H1 (cell line): ENCODE measurements around the gene DHRS7B.

Experiments used
- CEBPB ChIP-seq: IDR thresholded peaks from 2 replicates; pipeline ENCODE4 v1.6.1; 2012; ENCODE audit warnings: low read depth, low read length
- EGR1 ChIP-seq: IDR thresholded peaks from 2 replicates; pipeline ENCODE4 v1.6.1; 2011; ENCODE audit warnings: low read depth, low read length, borderline replicate concordance
- EP300 ChIP-seq, 2 experiments: IDR thresholded peaks; 1 replicate in 1 of 2; 2 replicates in 1 of 2; pipeline ENCODE4 v1.6.1; 2011 to 2012; ENCODE audit warnings: low read depth in 2 of 2, low read length in 2 of 2, mild to moderate bottlenecking in 2 of 2, borderline replicate concordance in 1 of 2, inconsistent platforms in 1 of 2, moderate library complexity in 1 of 2
- EZH2 ChIP-seq: fragments of 200-600 bp; sonication (generic); IDR thresholded peaks from 2 replicates; pipeline ENCODE4 v1.7.1; 2012; ENCODE audit warnings: low read depth, mild to moderate bottlenecking, moderate library complexity, low read length, inconsistent platforms; ENCODE audit not compliant: severe bottlenecking
- GTF2F1 ChIP-seq: IDR thresholded peaks from 2 replicates; pipeline ENCODE4 v1.6.1; 2012; ENCODE audit warnings: low read depth, low read length, improper control_type of control experiment, borderline replicate concordance
- NANOG ChIP-seq: IDR thresholded peaks from 2 replicates; pipeline ENCODE4 v1.6.1; 2011; ENCODE audit warnings: low read length, low read depth, mild to moderate bottlenecking, inconsistent platforms; ENCODE audit not compliant: insufficient read depth, poor library complexity, severe bottlenecking
- POLR2A ChIP-seq, 2 experiments: IDR thresholded peaks; 1 replicate in 1 of 2; 2 replicates in 1 of 2; pipeline ENCODE4 v1.6.1; 2011; ENCODE audit warnings: low read depth in 2 of 2, low read length in 2 of 2, mild to moderate bottlenecking in 2 of 2; ENCODE audit errors: control extremely low read depth in 1 of 2
- POLR2AphosphoS5 ChIP-seq: IDR thresholded peaks from 2 replicates; pipeline ENCODE4 v1.6.1; 2011; ENCODE audit warnings: low read depth, low read length
- RAD21 ChIP-seq, 2 experiments: IDR thresholded peaks in 1 of 2; conservative IDR thresholded peaks in 1 of 2; 2 replicates each; pipeline ENCODE4 v1.6.1; 2011; ENCODE audit warnings: low read depth in 2 of 2, low read length in 2 of 2, improper control_type of control experiment in 1 of 2, inconsistent platforms in 1 of 2, mild to moderate bottlenecking in 1 of 2, moderate library complexity in 1 of 2
- SP1 ChIP-seq: IDR thresholded peaks from 2 replicates; pipeline ENCODE4 v1.6.1; 2011; ENCODE audit warnings: low read depth, low read length
- ZNF274 ChIP-seq: IDR thresholded peaks from 2 replicates; pipeline ENCODE4 v1.7.0; 2012; ENCODE audit warnings: low read length, borderline replicate concordance; ENCODE audit errors: extremely low read depth
- TF ChIP-seq, protein P1 (sequence below), 3 experiments: IDR thresholded peaks; 1 replicate in 2 of 3; 2 replicates in 1 of 3; pipeline versions ENCODE4 v1.5.1 to v1.6.1; 2011; ENCODE audit warnings: low read length in 3 of 3, mild to moderate bottlenecking in 3 of 3, inconsistent platforms in 2 of 3, low read depth in 1 of 3, moderate library complexity in 1 of 3; ENCODE audit not compliant: insufficient read depth in 1 of 3; ENCODE audit errors: control extremely low read depth in 1 of 3

DNA sequence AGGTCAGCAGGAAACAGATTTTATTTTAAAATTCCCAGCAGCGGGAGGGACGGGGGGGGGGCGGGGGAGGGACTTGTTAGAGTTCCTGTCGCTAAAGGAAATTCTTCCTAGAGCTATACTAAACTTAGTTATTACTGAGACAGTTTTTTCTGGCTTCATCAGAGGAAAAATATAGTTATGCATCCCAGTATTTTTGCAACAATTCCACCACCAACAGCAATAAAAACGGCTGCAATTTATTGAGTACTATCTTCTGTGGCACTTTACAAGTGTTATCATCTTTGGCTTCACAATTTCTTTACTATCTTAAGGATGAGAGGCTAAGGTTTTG, 6.9 kb upstream of the DHRS7B start:
- TF ChIP-seq RAD21 (IDR thresholded peaks at IDR 0.05 in 1 of 2, conservative IDR thresholded peaks at IDR 0.05 in 1 of 2; ENCODE audit: low read depth in 2 of 2, low read length in 2 of 2) = no peak
- no peak for TF ChIP-seq EZH2
- TF ChIP-seq POLR2A (IDR thresholded peaks at IDR 0.05; ENCODE audit: control extremely low read depth in 1 of 2, low read depth in 2 of 2, low read length in 2 of 2) = no peak
- TF ChIP-seq, protein P1, sequence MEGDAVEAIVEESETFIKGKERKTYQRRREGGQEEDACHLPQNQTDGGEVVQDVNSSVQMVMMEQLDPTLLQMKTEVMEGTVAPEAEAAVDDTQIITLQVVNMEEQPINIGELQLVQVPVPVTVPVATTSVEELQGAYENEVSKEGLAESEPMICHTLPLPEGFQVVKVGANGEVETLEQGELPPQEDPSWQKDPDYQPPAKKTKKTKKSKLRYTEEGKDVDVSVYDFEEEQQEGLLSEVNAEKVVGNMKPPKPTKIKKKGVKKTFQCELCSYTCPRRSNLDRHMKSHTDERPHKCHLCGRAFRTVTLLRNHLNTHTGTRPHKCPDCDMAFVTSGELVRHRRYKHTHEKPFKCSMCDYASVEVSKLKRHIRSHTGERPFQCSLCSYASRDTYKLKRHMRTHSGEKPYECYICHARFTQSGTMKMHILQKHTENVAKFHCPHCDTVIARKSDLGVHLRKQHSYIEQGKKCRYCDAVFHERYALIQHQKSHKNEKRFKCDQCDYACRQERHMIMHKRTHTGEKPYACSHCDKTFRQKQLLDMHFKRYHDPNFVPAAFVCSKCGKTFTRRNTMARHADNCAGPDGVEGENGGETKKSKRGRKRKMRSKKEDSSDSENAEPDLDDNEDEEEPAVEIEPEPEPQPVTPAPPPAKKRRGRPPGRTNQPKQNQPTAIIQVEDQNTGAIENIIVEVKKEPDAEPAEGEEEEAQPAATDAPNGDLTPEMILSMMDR (IDR thresholded peaks at IDR 0.05; ENCODE audit: control extremely low read depth in 1 of 3, insufficient read depth in 1 of 3, low read depth in 1 of 3, low read length in 3 of 3) = no peak
- TF ChIP-seq POLR2AphosphoS5 = no peak
- TF ChIP-seq SP1 = no peak
- no peak for TF ChIP-seq NANOG
- TF ChIP-seq EP300 (IDR thresholded peaks at IDR 0.05; ENCODE audit: borderline replicate concordance in 1 of 2, low read depth in 2 of 2, low read length in 2 of 2) = no peak
- TF ChIP-seq CEBPB = no peak
- TF ChIP-seq GTF2F1 = no peak
- TF ChIP-seq ZNF274 = no peak
- no peak for TF ChIP-seq EGR1
